Hepatocyte (in vitro differentiated cells): ENCODE measurements around the gene PLK5.

ENCODE experiments used
- CTCF ChIP-seq: fragments of 200-600 bp; sonication (generic); IDR thresholded peaks from 2 replicates; pipeline ENCODE4 v1.5.1; 2016; ENCODE audit warnings: antibody characterized with exemption, mild to moderate bottlenecking; ENCODE audit not compliant: poor library complexity
- EZH2 ChIP-seq: fragments of 200-600 bp; sonication (generic); IDR thresholded peaks from 2 replicates; pipeline ENCODE4 v1.6.1; 2016; ENCODE audit warnings: antibody characterized with exemption, mild to moderate bottlenecking, borderline replicate concordance

GRCh38 chr19:1527650-1528309 is 3.9 kb downstream of the PLK5 start:
- TF ChIP-seq CTCF (no peak), EZH2 (no peak)
